MM.1S (cell line): ENCODE results near the gene RIMKLB.

Experiments used
- DNase-seq: peaks from one replicate; pipeline ENCODE4 v3.0.0-alpha.2; 2015
- H2AFZ ChIP-seq: fragments of 300-600 bp; sonication (generic); 2 replicates; pipeline ENCODE4 v1.6.0; 2016; ENCODE audit warnings: antibody characterized with exemption, low read length
- H3F3A ChIP-seq: fragments of 300-600 bp; sonication (generic); 2 replicates; pipeline ENCODE4 v1.6.1; 2016; ENCODE audit warnings: mild to moderate bottlenecking, antibody characterized with exemption, low read length, moderate library complexity, mixed read lengths; ENCODE audit not compliant: insufficient read depth
- H3K27ac ChIP-seq: fragments of 300-600 bp; sonication (generic); 2 replicates; pipeline ENCODE4 v1.5.1; 2016; ENCODE audit warnings: mild to moderate bottlenecking, low read length
- H3K27me3 ChIP-seq: fragments of 300-600 bp; sonication (generic); replicated peaks from 2 replicates; pipeline ENCODE4 v1.6.0; 2016; ENCODE audit warnings: low read length; ENCODE audit not compliant: insufficient read depth
- H3K36me3 ChIP-seq: fragments of 300-600 bp; sonication (generic); replicated peaks from 2 replicates; pipeline ENCODE4 v1.6.1; 2016; ENCODE audit warnings: mild to moderate bottlenecking, low read length, mixed read lengths; ENCODE audit not compliant: insufficient read depth
- H3K4me1 ChIP-seq: fragments of 300-600 bp; sonication (generic); 2 replicates; pipeline ENCODE4 v1.6.1; 2016; ENCODE audit warnings: low read length, mixed read lengths
- H3K4me2 ChIP-seq: fragments of 300-600 bp; sonication (generic); 2 replicates; pipeline ENCODE4 v1.6.0; 2016; ENCODE audit warnings: low read depth, low read length
- H3K4me3 ChIP-seq: fragments of 300-600 bp; sonication (generic); 2 replicates; pipeline ENCODE4 v1.5.1; 2016; ENCODE audit warnings: low read length, mixed read lengths
- H3K79me2 ChIP-seq: fragments of 300-600 bp; sonication (generic); 2 replicates; pipeline ENCODE4 v1.6.1; 2016; ENCODE audit warnings: mixed run types, low read length, mixed read lengths
- H3K9ac ChIP-seq: fragments of 300-600 bp; sonication (generic); 2 replicates; pipeline ENCODE4 v1.6.1; 2016; ENCODE audit warnings: low read length, mixed read lengths
- H3K9me2 ChIP-seq: fragments of 300-600 bp; sonication (generic); replicated peaks from 2 replicates; pipeline ENCODE4 v1.6.1; 2016; ENCODE audit warnings: mild to moderate bottlenecking, low read length, mixed read lengths; ENCODE audit not compliant: insufficient read depth
- H3K9me3 ChIP-seq: fragments of 300-600 bp; sonication (generic); replicated peaks from 2 replicates; pipeline ENCODE4 v1.6.1; 2016; ENCODE audit warnings: mild to moderate bottlenecking, low read length, mixed read lengths; ENCODE audit not compliant: insufficient read depth
- H4K20me1 ChIP-seq: fragments of 300-600 bp; sonication (generic); 2 replicates; pipeline ENCODE4 v1.6.1; 2016; ENCODE audit warnings: mild to moderate bottlenecking, low read length, moderate library complexity, mixed read lengths; ENCODE audit not compliant: insufficient read depth
- EZH2 ChIP-seq: fragments of 300-600 bp; sonication (generic); optimal IDR thresholded peaks from 2 replicates; pipeline ENCODE3; 2017; ENCODE audit warnings: low read depth, mild to moderate bottlenecking, antibody characterized with exemption, low read length, mixed read lengths
- EZH2phosphoT487 ChIP-seq: fragments of 300-600 bp; sonication (generic); IDR thresholded peaks from 2 replicates; pipeline ENCODE4 v1.6.1; 2018; ENCODE audit warnings: antibody characterized with exemption, low read length
- TF ChIP-seq, protein P1 (sequence below): fragments of 300-600 bp; sonication (generic); IDR thresholded peaks from 2 replicates; pipeline ENCODE4 v1.5.1; 2016; ENCODE audit warnings: antibody characterized with exemption, low read length, mixed read lengths

The RIMKLB gene

DNA sequence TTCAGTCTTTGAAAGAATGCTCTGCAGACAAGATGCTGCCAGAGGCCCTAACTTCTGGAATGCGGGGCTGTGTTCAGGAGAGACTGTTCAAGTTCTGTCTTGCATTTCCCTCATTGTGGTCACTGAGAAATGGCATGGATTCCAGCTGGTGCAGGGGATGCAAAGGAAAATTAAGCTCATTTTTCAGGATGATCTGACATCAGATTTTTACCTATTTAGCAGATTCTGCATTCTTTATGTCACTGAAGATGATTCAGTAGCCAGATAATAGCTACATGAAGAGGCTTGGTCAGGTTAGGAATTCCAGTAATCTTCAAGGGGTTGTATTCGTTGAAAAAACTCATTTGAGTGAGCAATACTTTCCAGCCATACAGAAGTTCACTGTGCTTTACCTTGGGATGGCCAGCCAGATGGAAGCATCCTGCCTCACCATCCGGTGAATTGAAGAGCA, 19.1 kb upstream of the RIMKLB start:
- H3K9me2 ChIP-seq: no peaks in the 10 kb centered on the region
- H2AFZ ChIP-seq: no peak overlapping the region
- no peak for TF ChIP-seq EZH2phosphoT487
- TF ChIP-seq, protein P1, sequence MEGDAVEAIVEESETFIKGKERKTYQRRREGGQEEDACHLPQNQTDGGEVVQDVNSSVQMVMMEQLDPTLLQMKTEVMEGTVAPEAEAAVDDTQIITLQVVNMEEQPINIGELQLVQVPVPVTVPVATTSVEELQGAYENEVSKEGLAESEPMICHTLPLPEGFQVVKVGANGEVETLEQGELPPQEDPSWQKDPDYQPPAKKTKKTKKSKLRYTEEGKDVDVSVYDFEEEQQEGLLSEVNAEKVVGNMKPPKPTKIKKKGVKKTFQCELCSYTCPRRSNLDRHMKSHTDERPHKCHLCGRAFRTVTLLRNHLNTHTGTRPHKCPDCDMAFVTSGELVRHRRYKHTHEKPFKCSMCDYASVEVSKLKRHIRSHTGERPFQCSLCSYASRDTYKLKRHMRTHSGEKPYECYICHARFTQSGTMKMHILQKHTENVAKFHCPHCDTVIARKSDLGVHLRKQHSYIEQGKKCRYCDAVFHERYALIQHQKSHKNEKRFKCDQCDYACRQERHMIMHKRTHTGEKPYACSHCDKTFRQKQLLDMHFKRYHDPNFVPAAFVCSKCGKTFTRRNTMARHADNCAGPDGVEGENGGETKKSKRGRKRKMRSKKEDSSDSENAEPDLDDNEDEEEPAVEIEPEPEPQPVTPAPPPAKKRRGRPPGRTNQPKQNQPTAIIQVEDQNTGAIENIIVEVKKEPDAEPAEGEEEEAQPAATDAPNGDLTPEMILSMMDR: no peak
- TF ChIP-seq EZH2: no peak
- H3K36me3 ChIP-seq: no peaks in the 10 kb centered on the region
- no peaks in the 10 kb centered on the region for H3K9me3 ChIP-seq
- no peak overlapping the region for H3K27ac ChIP-seq
- H4K20me1 ChIP-seq: no peaks in the 10 kb centered on the region
- no peak overlapping the region for H3K4me3 ChIP-seq
- no peaks in the 10 kb centered on the region for H3K27me3 ChIP-seq
- no peak overlapping the region for H3K9ac ChIP-seq
- H3K4me2 ChIP-seq: no peak overlapping the region
- H3K79me2 ChIP-seq: no peaks in the 10 kb centered on the region
- DNase-seq: no peak
- no peaks in the 10 kb centered on the region for H3F3A ChIP-seq
- H3K4me1 ChIP-seq: no peaks in the 10 kb centered on the region

DNA sequence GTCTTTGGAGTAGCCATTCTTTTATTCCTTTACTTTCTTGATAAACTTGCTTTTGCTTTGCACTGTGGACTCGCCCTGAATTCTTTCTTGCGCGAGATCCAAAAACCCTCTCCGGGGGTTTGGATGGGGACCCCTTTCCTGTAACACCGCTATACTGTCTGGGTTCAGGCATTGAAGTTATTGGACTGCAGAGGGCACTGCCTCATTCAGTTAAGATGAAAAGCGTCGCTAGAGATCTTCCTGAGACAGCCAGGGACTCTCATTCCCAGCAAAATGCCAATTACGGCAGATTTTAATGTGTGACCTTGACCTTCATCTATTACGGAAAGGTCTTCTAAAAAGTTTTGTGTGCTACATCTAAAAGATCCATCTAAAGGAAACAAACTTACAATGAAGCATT, 17.3 kb upstream of the RIMKLB start:
- H3K27ac ChIP-seq: no peak overlapping the region
- no peaks in the 10 kb centered on the region for H3K9me3 ChIP-seq
- no peaks in the 10 kb centered on the region for H3K9me2 ChIP-seq
- H4K20me1 ChIP-seq: no peaks in the 10 kb centered on the region
- DNase-seq: no peak
- no peaks in the 10 kb centered on the region for H3K4me1 ChIP-seq
- H3K4me3 ChIP-seq: no peak overlapping the region
- H3F3A ChIP-seq: no peaks in the 10 kb centered on the region
- H3K4me2 ChIP-seq: no peak overlapping the region
- H3K79me2 ChIP-seq: no peaks in the 10 kb centered on the region
- no peak overlapping the region for H3K9ac ChIP-seq
- H2AFZ ChIP-seq: no peak overlapping the region
- H3K36me3 ChIP-seq: no peaks in the 10 kb centered on the region
- TF ChIP-seq EZH2phosphoT487 (no peak), EZH2 (no peak)
- TF ChIP-seq, protein P1: no peak
- no peaks in the 10 kb centered on the region for H3K27me3 ChIP-seq

DNA sequence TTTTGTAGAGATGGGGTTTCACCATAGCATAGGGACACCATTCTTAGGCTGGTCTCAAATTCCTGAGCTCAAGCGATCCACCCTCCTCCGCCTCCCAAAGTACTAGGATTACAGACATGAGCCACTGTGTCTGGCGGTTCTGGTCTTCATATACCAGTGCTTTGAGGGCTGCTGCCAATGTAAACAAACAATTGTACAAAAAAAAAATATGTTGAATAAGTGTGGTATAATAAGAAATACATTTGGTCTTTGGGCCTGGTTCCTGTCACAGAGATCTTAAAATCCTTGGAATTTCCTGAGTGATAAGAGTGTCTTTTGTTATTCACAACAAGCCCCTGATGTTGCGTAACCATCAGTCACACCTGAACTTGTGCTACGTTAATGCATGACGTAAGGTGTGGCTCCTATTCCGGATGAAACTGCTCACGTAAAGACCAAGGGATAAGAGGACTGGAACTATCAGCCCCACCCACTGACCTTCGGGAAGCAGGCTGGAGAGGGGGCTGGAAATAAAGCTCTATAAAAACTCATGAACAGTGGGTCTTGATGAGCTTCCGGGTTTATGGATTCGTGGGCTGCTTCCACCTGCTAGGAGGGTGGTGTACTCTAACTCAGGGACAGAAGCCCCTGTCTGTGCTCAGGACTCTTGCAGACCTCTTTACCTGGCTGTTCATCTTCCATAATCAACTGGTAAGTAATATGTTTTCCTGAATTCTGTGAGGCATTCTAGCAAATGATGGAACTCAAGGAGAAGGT, 16.5 kb upstream of the RIMKLB start:
- no peaks in the 10 kb centered on the region for H3K4me1 ChIP-seq
- no peaks in the 10 kb centered on the region for H3K9me2 ChIP-seq
- TF ChIP-seq, protein P1: no peak
- TF ChIP-seq EZH2phosphoT487 (no peak), EZH2 (no peak)
- no peaks in the 10 kb centered on the region for H3F3A ChIP-seq
- no peak overlapping the region for H3K4me3 ChIP-seq
- H3K27me3 ChIP-seq: no peaks in the 10 kb centered on the region
- no peaks in the 10 kb centered on the region for H3K36me3 ChIP-seq
- H3K4me2 ChIP-seq: no peak overlapping the region
- no peak overlapping the region for H2AFZ ChIP-seq
- no peak overlapping the region for H3K9ac ChIP-seq
- no peak overlapping the region for H3K27ac ChIP-seq
- no peaks in the 10 kb centered on the region for H3K9me3 ChIP-seq
- H3K79me2 ChIP-seq: no peaks in the 10 kb centered on the region
- no peak for DNase-seq
- no peaks in the 10 kb centered on the region for H4K20me1 ChIP-seq
